ENCODE data around the gene SRMS. TPM values are rescaled to one million over a fixed set of nuclear protein-coding genes. Genes with fewer than 3 reads are reported as not detected.

Gene SRMS
- total RNA-seq, 1 experiment from 2014 or later: 0.79 TPM

DNA sequence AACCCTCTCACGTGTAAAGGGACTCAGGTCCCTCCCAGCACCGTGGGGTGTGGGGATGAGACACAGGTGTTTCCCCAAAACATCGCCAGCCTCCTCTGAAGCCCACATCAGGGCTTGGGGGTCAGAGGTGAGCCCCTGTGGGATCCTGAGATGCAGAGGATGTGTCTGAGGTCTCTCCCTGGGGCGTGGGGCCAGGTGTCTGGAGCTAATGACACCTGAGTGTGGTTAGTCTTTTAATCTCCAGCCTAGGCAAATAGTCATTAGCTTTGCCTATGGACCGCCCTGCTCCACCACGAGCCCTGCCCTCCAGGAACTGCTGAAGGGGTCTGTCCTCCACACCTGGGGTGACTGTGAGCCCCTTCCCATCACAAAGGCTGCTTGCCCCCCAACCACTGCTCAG, 1.7 kb downstream of the SRMS start:
- H3K9ac ChIP-seq (ENCODE audit: extremely low read depth, insufficient read length, low read length): no peak overlapping the region
- no CpG with 5 or more reads among the region's 6 CpGs for WGBS (ENCODE audit: extremely low coverage, insufficient read length, low lambda C conversion rate)

More for the DNA sequence above, 1.7 kb downstream of the SRMS start:
- no peak overlapping the region for H3K27ac ChIP-seq (ENCODE audit: insufficient read length, low read depth, low read length)
- no peak overlapping the region for H3K14ac ChIP-seq (ENCODE audit: insufficient read depth, low read length)
- no peak overlapping the region for H3K4me2 ChIP-seq (ENCODE audit: insufficient read depth, insufficient read length, low read length)
- H3K79me1 ChIP-seq (ENCODE audit: insufficient read depth, low read depth, low read length, poor library complexity, severe bottlenecking): no peaks in the 10 kb centered on the region
- no peak overlapping the region for H2AK5ac ChIP-seq (ENCODE audit: insufficient read length, low read length)
- no peaks in the 10 kb centered on the region for H3K23me2 ChIP-seq (ENCODE audit: insufficient read length, low read depth, low read length, poor library complexity, severe bottlenecking)
- no peak overlapping the region for H4K8ac ChIP-seq (replicated peaks; ENCODE audit: insufficient read length, low read depth, low read length)
- H3K4me1 ChIP-seq (ENCODE audit: insufficient read depth, low read length): no peaks in the 10 kb centered on the region; the same call in 1 of the 2 replicates
- no peak overlapping the region for H2BK12ac ChIP-seq (ENCODE audit: insufficient read length, low read depth, low read length)
- H2BK120ac ChIP-seq (ENCODE audit: low read depth, low read length, poor library complexity, severe bottlenecking): no peak overlapping the region
- Mint-ChIP-seq H3K9me3 (no peaks in the 10 kb centered on the region), H3K27ac (no peak overlapping the region), H3K27me3 (ENCODE audit: low read depth) (no peaks in the 10 kb centered on the region), H3K4me3 (no peak overlapping the region), H3K36me3 (ENCODE audit: insufficient read depth in 1 of 3, low read depth in 3 of 3) (no peaks in the 10 kb centered on the region; a peak in 1 of 7 replicates), H3K4me1 (peaks cover 7 to 27% of the 10 kb centered on the region in 2 experiments)
- H3K79me2 ChIP-seq (ENCODE audit: insufficient read depth, low read length): no peaks in the 10 kb centered on the region
- no peak overlapping the region for H3K4ac ChIP-seq (ENCODE audit: low read depth, low read length)
- H4K5ac ChIP-seq (ENCODE audit: insufficient read length, low read depth, low read length): no peak overlapping the region
- H2AFZ ChIP-seq (ENCODE audit: low read length): no peak overlapping the region
- H3K56ac ChIP-seq (ENCODE audit: insufficient read length, low read depth, low read length): no peak overlapping the region
- no peak overlapping the region for H2BK15ac ChIP-seq (ENCODE audit: low read depth, low read length)
- H2BK5ac ChIP-seq (ENCODE audit: insufficient read length, low read length): no peak overlapping the region
- no peak overlapping the region for H3K18ac ChIP-seq (ENCODE audit: insufficient read length, low read depth, low read length)
- DNase-seq: no peak
- H4K20me1 ChIP-seq (ENCODE audit: control insufficient read depth, insufficient read depth, insufficient read length): peaks cover 3% of the 10 kb centered on the region
- H4K91ac ChIP-seq (ENCODE audit: insufficient read length, low read depth, low read length): no peak overlapping the region
- H2BK20ac ChIP-seq (ENCODE audit: low read depth, low read length, poor library complexity, severe bottlenecking): no peak overlapping the region
- TF ChIP-seq, protein P1, sequence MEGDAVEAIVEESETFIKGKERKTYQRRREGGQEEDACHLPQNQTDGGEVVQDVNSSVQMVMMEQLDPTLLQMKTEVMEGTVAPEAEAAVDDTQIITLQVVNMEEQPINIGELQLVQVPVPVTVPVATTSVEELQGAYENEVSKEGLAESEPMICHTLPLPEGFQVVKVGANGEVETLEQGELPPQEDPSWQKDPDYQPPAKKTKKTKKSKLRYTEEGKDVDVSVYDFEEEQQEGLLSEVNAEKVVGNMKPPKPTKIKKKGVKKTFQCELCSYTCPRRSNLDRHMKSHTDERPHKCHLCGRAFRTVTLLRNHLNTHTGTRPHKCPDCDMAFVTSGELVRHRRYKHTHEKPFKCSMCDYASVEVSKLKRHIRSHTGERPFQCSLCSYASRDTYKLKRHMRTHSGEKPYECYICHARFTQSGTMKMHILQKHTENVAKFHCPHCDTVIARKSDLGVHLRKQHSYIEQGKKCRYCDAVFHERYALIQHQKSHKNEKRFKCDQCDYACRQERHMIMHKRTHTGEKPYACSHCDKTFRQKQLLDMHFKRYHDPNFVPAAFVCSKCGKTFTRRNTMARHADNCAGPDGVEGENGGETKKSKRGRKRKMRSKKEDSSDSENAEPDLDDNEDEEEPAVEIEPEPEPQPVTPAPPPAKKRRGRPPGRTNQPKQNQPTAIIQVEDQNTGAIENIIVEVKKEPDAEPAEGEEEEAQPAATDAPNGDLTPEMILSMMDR (conservative IDR thresholded peaks at IDR 0.05): no peak
- no peaks in the 10 kb centered on the region for H3K27me3 ChIP-seq (ENCODE audit: insufficient read depth, low read length)
- no peaks in the 10 kb centered on the region for H3K9me3 ChIP-seq (ENCODE audit: control insufficient read depth, low read depth, low read length)
- no peak overlapping the region for H3T11ph ChIP-seq (ENCODE audit: low read length)
- H3K23ac ChIP-seq (ENCODE audit: insufficient read length, low read depth, low read length): no peak overlapping the region

Measured in H9 (cell line).